Stomach (tissue), 4 donors: ENCODE data around the gene CCNG2.

Experiments used
- POLR2A ChIP-seq, 4 donors: fragments of 450-650 bp; IDR thresholded peaks; one replicate each; pipeline ENCODE4 v1.6.1; 2016; ENCODE audit warnings: antibody characterized with exemption in 4 of 4, control low read depth in 2 of 4, mild to moderate bottlenecking in 1 of 4, moderate library complexity in 1 of 4
- POLR2AphosphoS5 ChIP-seq, 3 donors: sonication (generic); formaldehyde crosslinking; IDR thresholded peaks; one replicate each; pipeline ENCODE4 v1.6.1; 2016; ENCODE audit warnings: antibody characterized with exemption in 3 of 3
- TF ChIP-seq, protein P1 (sequence below), 7 experiments: fragments of 450-650 bp in 4 of 7; fragments of 200-600 bp in 3 of 7; sonication (generic) in 3 of 7; IDR thresholded peaks; one replicate each; pipeline ENCODE4 v1.5.1; 2016 to 2019; ENCODE audit warnings: antibody characterized with exemption in 7 of 7, control low read depth in 2 of 7, mild to moderate bottlenecking in 1 of 7

- TF ChIP-seq, protein P1, sequence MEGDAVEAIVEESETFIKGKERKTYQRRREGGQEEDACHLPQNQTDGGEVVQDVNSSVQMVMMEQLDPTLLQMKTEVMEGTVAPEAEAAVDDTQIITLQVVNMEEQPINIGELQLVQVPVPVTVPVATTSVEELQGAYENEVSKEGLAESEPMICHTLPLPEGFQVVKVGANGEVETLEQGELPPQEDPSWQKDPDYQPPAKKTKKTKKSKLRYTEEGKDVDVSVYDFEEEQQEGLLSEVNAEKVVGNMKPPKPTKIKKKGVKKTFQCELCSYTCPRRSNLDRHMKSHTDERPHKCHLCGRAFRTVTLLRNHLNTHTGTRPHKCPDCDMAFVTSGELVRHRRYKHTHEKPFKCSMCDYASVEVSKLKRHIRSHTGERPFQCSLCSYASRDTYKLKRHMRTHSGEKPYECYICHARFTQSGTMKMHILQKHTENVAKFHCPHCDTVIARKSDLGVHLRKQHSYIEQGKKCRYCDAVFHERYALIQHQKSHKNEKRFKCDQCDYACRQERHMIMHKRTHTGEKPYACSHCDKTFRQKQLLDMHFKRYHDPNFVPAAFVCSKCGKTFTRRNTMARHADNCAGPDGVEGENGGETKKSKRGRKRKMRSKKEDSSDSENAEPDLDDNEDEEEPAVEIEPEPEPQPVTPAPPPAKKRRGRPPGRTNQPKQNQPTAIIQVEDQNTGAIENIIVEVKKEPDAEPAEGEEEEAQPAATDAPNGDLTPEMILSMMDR (IDR thresholded peaks at IDR 0.05), result no peak
- TF ChIP-seq POLR2A (IDR thresholded peaks at IDR 0.05) (no peak), POLR2AphosphoS5 (IDR thresholded peaks at IDR 0.05) (no peak)
Measured at GRCh38 chr4:77217526-77217925, 60.5 kb downstream of the CCNG2 start.
